ENCODE measurements around the gene CCDC191.

The CCDC191 gene

GRCh38 chr3:113948015-113948917 is 108.1 kb downstream of the CCDC191 start (continued):
- TF ChIP-seq ZNF518A (tag by site-specific recombination; conservative IDR thresholded peaks at IDR 0.05; ENCODE audit: low read depth) = no peak
- TF ChIP-seq ZNF114 (tag by site-specific recombination; IDR thresholded peaks at IDR 0.05) = no peak
- TF ChIP-seq ZNF596 (tag by site-specific recombination; IDR thresholded peaks at IDR 0.05) = no peak
- peak; percentile 28; the same call in 1 of the 2 replicates for TF ChIP-seq KLF1 (tag by site-specific recombination; IDR thresholded peaks at IDR 0.05)
- no peak for TF ChIP-seq KLF17 (tag by site-specific recombination; IDR thresholded peaks at IDR 0.05)
- TF ChIP-seq KLF8 (tag by site-specific recombination; IDR thresholded peaks at IDR 0.05) = peak; percentile 28; the same call in 1 of the 2 replicates
- TF ChIP-seq ZNF37A (tag by site-specific recombination; IDR thresholded peaks at IDR 0.05) = no peak
- no peak for TF ChIP-seq ZNF274 (IDR thresholded peaks at IDR 0.05; ENCODE audit: low read length)
- no peak for TF ChIP-seq ZNF274 (tag by site-specific recombination; IDR thresholded peaks at IDR 0.05; ENCODE audit: borderline replicate concordance)
- TF ChIP-seq ZNF26 (tag by site-specific recombination; IDR thresholded peaks at IDR 0.05) = no peak
- no peak for TF ChIP-seq ZNF514 (tag by site-specific recombination; IDR thresholded peaks at IDR 0.05)
- no peak for TF ChIP-seq ZXDB (tag by site-specific recombination; IDR thresholded peaks at IDR 0.05)
- TF ChIP-seq ZBTB48 (tag by site-specific recombination; IDR thresholded peaks at IDR 0.05) = peak; percentile 74
- no peak for TF ChIP-seq ZFP41 (tag by site-specific recombination; IDR thresholded peaks at IDR 0.05; ENCODE audit: borderline replicate concordance)
- TF ChIP-seq ZNF654 (tag by site-specific recombination; IDR thresholded peaks at IDR 0.05; ENCODE audit: low read depth) = no peak
- no peak for TF ChIP-seq TCF7L2 (IDR thresholded peaks at IDR 0.05; ENCODE audit: borderline replicate concordance, low read depth, low read length)
- 0 out of 2 replicates have a peak, but pooled peaks have one; percentile 55 for TF ChIP-seq ZEB2 (tag by site-specific recombination; IDR thresholded peaks at IDR 0.05)
- TF ChIP-seq SP7 (tag by site-specific recombination; IDR thresholded peaks at IDR 0.05) = peak; percentile 42; the same call in 1 of the 2 replicates
- no peak for TF ChIP-seq HOXC10 (CRISPR knock-in tag; IDR thresholded peaks at IDR 0.05)
- TF ChIP-seq ZNF548 (tag by site-specific recombination; IDR thresholded peaks at IDR 0.05) = no peak
- TF ChIP-seq ZBTB21 (tag by site-specific recombination; IDR thresholded peaks at IDR 0.05) = no peak
- no peak for TF ChIP-seq ZNF311 (tag by site-specific recombination; IDR thresholded peaks at IDR 0.05; ENCODE audit: borderline replicate concordance)
- TF ChIP-seq ZBTB44 (tag by site-specific recombination; IDR thresholded peaks at IDR 0.05) = no peak
- no peak for TF ChIP-seq ZNF394 (tag by site-specific recombination; IDR thresholded peaks at IDR 0.05; ENCODE audit: borderline replicate concordance)
- no peak for TF ChIP-seq ATF2 (tag by site-specific recombination; IDR thresholded peaks at IDR 0.05; ENCODE audit: low read depth)
- no peak for TF ChIP-seq ZNF610 (tag by site-specific recombination; IDR thresholded peaks at IDR 0.05; ENCODE audit: borderline replicate concordance)
- no peak for TF ChIP-seq PRDM1 (tag by site-specific recombination; IDR thresholded peaks at IDR 0.05)
- no peak for TF ChIP-seq ZNF404 (tag by site-specific recombination; IDR thresholded peaks at IDR 0.05)
- no peak for TF ChIP-seq MZF1 (tag by site-specific recombination; IDR thresholded peaks at IDR 0.05; ENCODE audit: borderline replicate concordance)
- TF ChIP-seq ZNF10 (tag by site-specific recombination; IDR thresholded peaks at IDR 0.05) = no peak
